Osteoblast (primary cell): ENCODE measurements around the gene FLT3. TPM values are rescaled to one million over a fixed set of nuclear protein-coding genes. Genes with fewer than 3 reads are reported as not detected.
A peak's percentile ranks its signal among the peaks of the same experiment; 100 is the strongest.

Source experiments
- DNase-seq: peaks from one replicate; pipeline ENCODE4 v3.0.0; 2011; ENCODE audit warnings: low spot score, mixed read lengths; ENCODE audit not compliant: insufficient read length; ENCODE audit errors: missing footprints
- H2AFZ ChIP-seq: 2 replicates; pipeline ENCODE4 v1.6.0; 2011; ENCODE audit warnings: mild to moderate bottlenecking, low read length
- H3K27ac ChIP-seq: 2 replicates; pipeline ENCODE4 v1.5.1; 2011; ENCODE audit warnings: mild to moderate bottlenecking, low read depth, low read length, moderate library complexity
- H3K27me3 ChIP-seq: 2 replicates; pipeline ENCODE4 v1.6.0; 2012; ENCODE audit warnings: mild to moderate bottlenecking, control low read depth, inconsistent platforms, low read length, moderate library complexity; ENCODE audit not compliant: insufficient read depth
- H3K36me3 ChIP-seq: 2 replicates; pipeline ENCODE4 v1.5.1; 2011; ENCODE audit warnings: mild to moderate bottlenecking, low read length, control low read depth, moderate library complexity; ENCODE audit not compliant: insufficient read depth
- H3K4me1 ChIP-seq: 2 replicates; pipeline ENCODE4 v1.5.1; 2011; ENCODE audit warnings: mild to moderate bottlenecking, low read length, control low read depth, moderate library complexity; ENCODE audit not compliant: insufficient read depth
- H3K4me2 ChIP-seq: 2 replicates; pipeline ENCODE4 v1.6.0; 2011; ENCODE audit warnings: mild to moderate bottlenecking, low read length; ENCODE audit not compliant: insufficient read depth
- H3K4me3 ChIP-seq: fragments of 200-600 bp; sonication (generic); 3 replicates; pipeline ENCODE4 v1.5.1; 2012; ENCODE audit warnings: mild to moderate bottlenecking, low read length, inconsistent platforms; ENCODE audit not compliant: insufficient read depth
- H3K79me2 ChIP-seq: 2 replicates; pipeline ENCODE4 v1.6.0; 2012; ENCODE audit warnings: mild to moderate bottlenecking, low read length, control low read depth, inconsistent platforms; ENCODE audit not compliant: insufficient read depth
- H3K9me3 ChIP-seq: 2 replicates; pipeline ENCODE4 v1.5.1; 2011; ENCODE audit warnings: low read depth, low read length, control low read depth
- H4K20me1 ChIP-seq: 2 replicates; pipeline ENCODE4 v1.6.0; 2012; ENCODE audit warnings: mild to moderate bottlenecking, low read length, control low read depth; ENCODE audit not compliant: insufficient read depth
- total RNA-seq: library from RNA; depleted of rRNA; stranded (reverse); fragments of >200 nt; gene quantifications from 2 replicates; pipeline ENCODE4 v1.2.3, GENCODE V29; 2012
- TF ChIP-seq, protein P1 (sequence below): IDR thresholded peaks from 2 replicates; pipeline ENCODE4 v1.5.1; 2011; ENCODE audit warnings: mild to moderate bottlenecking, low read depth, low read length, moderate library complexity; ENCODE audit errors: extremely low read depth

Gene FLT3
- total RNA-seq, 1 donor = not detected

DNA sequence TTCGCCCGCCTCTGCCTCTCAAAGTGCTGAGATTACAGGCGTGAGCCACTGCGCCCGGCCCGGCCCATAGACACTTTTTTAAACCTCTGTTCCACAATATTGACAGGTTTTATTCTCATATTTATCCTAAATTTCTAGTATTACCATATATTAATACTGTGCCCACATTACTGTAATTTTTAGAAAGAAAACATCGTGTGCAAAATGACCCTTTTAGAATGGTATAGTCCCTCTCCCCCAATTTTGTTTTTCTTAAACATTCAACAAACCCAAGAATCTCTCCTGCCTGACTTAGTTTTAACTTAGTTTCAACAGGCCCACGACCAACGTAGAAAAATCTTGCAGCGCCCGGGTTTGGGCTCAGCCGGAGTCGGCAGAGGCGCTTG, 140.4 kb downstream of the FLT3 start:
- no peaks in the 10 kb centered on the region for H3K79me2 ChIP-seq
- no peaks in the 10 kb centered on the region for H3K9me3 ChIP-seq
- H3K4me1 ChIP-seq = no peaks in the 10 kb centered on the region
- no peaks in the 10 kb centered on the region for H4K20me1 ChIP-seq
- no peak overlapping the region for H3K4me3 ChIP-seq
- peaks cover 65% of the 10 kb centered on the region for H3K27me3 ChIP-seq
- peak overlapping the region; percentile 58 for H3K4me2 ChIP-seq
- H3K36me3 ChIP-seq = no peaks in the 10 kb centered on the region
- H2AFZ ChIP-seq = no peak overlapping the region
- no peak overlapping the region for H3K27ac ChIP-seq
- TF ChIP-seq, protein P1, sequence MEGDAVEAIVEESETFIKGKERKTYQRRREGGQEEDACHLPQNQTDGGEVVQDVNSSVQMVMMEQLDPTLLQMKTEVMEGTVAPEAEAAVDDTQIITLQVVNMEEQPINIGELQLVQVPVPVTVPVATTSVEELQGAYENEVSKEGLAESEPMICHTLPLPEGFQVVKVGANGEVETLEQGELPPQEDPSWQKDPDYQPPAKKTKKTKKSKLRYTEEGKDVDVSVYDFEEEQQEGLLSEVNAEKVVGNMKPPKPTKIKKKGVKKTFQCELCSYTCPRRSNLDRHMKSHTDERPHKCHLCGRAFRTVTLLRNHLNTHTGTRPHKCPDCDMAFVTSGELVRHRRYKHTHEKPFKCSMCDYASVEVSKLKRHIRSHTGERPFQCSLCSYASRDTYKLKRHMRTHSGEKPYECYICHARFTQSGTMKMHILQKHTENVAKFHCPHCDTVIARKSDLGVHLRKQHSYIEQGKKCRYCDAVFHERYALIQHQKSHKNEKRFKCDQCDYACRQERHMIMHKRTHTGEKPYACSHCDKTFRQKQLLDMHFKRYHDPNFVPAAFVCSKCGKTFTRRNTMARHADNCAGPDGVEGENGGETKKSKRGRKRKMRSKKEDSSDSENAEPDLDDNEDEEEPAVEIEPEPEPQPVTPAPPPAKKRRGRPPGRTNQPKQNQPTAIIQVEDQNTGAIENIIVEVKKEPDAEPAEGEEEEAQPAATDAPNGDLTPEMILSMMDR = no peak
- DNase-seq = no peak

DNA sequence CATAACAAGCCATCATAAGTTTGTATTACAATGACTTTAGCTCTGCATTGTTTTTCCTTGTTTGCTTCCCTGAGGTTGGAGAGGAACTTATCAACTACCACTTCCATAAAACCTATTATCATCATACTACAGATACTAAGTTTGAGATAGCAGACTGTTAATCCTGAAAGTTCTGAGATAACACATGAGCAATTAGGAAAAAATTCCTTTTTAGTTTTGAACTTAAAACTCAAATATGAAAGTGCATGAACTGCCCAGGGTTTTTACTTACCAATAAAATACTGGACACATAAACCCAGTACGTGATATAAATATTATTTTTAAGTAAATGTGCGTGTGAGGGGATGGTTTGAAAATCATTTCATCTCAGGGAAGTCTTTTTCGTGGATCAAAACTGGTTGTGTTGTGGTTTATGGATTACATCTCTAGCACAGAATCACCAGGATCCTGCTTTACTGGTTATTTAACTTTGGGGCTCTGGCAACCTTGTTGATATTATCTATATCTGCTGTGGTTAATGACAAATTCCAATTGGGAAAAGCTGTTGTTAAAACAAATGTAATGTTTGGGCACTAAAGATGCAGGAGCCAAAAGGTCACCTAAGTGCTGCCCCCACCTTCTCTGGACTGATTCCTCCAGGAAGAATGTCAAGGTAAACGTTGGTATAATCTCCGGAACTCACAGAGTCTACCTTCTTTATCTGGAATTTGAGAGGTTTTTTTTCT, 143.6 kb downstream of the FLT3 start:
- Histone ChIP-seq H3K27ac (no peak overlapping the region), H3K4me2 (no peak overlapping the region), H3K27me3 (peaks cover 78% of the 10 kb centered on the region)

DNA sequence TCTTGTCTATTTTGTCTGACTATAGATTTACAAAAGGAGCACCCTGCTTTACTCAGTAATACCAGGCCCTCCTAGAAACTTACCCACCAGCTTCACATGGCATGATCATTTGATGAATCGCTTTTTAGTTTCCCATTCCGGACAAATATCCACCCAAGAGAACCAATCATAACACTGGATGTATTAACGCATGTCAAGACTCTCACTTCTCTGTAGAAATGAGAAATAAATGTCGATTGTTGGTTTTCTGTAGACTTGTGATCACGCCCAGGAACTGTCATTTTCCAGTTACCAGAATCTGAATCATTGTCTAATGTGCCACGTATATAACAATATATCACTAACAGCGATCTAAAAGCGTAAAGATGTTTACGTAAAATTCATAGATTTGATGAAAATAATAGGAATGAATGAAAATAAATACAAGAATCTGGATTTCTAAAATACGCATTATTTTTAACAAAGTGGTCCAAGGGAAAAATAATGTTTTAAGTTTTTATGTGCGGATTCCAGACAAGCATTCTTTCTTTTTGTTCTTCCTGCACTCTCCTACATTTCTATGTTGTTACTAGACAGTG, 145.3 kb downstream of the FLT3 start:
- Histone ChIP-seq H3K9me3 (no peaks in the 10 kb centered on the region), H3K27ac (no peak overlapping the region), H2AFZ (no peak overlapping the region), H3K4me3 (no peak overlapping the region), H4K20me1 (no peaks in the 10 kb centered on the region), H3K79me2 (no peaks in the 10 kb centered on the region), H3K27me3 (peaks cover 64% of the 10 kb centered on the region), H3K4me1 (no peaks in the 10 kb centered on the region), H3K4me2 (no peak overlapping the region), H3K36me3 (no peaks in the 10 kb centered on the region)
- peak; percentile 32 for DNase-seq
- TF ChIP-seq, protein P1 = no peak

More for the DNA sequence above, 143.6 kb downstream of the FLT3 start:
- H3K36me3 ChIP-seq = no peaks in the 10 kb centered on the region
- H3K9me3 ChIP-seq = no peaks in the 10 kb centered on the region
- DNase-seq = peak; percentile 45
- TF ChIP-seq, protein P1 = no peak
- H3K79me2 ChIP-seq = no peaks in the 10 kb centered on the region
- H3K4me1 ChIP-seq = no peaks in the 10 kb centered on the region
- no peak overlapping the region for H2AFZ ChIP-seq
- no peaks in the 10 kb centered on the region for H4K20me1 ChIP-seq
- H3K4me3 ChIP-seq = no peak overlapping the region

DNA sequence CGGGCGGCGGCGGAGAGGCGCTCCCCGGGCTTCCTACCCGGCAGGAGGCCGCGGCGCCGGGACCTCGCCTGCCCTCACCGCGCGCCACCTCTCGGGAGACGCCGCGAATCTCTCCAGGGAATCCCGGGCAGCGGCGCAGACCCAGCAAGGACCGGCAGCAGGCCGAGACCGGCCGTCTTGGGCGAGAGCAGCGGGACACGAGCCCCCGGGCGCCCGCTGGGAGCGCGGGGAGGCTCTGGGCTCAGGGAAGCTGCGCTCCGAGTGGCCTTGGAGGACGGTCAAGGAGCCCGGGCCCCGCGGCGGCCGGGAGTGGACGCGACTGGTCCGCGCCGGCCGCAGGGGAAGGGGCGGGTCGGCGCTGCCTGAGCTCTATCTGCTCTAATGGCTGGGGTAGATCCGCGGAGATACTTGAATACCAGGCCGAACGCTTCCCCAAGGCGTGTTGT, 145.9 kb downstream of the FLT3 start:
- Histone ChIP-seq H3K79me2 (no peaks in the 10 kb centered on the region), H3K4me3 (peak overlapping the region; percentile 66), H3K4me1 (no peaks in the 10 kb centered on the region), H3K27me3 (peaks cover 58% of the 10 kb centered on the region), H3K36me3 (no peaks in the 10 kb centered on the region), H3K9me3 (no peaks in the 10 kb centered on the region), H2AFZ (peak overlapping the region; percentile 70), H3K27ac (no peak overlapping the region), H3K4me2 (peak overlapping the region; percentile 78), H4K20me1 (no peaks in the 10 kb centered on the region)
- TF ChIP-seq, protein P1 = no peak
- peak; percentile 86 for DNase-seq
